Right renal cortex interstitium (tissue), 3 donors: Measurements from ENCODE around the gene TSC22D1. TPM values are rescaled to one million over a fixed set of nuclear protein-coding genes. Genes with fewer than 3 reads are reported as not detected.
"Not testable (repeated sequence)": the region's sequence is repeated elsewhere in the genome, so short reads cannot be mapped to it uniquely, and the experiment has no call there.

Experiments
- DNase-seq, 3 donors: peaks; one replicate each; pipeline ENCODE4 v3.0.0-alpha.2; 2013; ENCODE audit warnings: low read depth in 3 of 3, low spot score in 2 of 3
- polyA plus RNA-seq, 3 donors: library from polyadenylated mRNA; unstranded; fragments of 120-200 nt; gene quantifications; one replicate each; pipeline ENCODE4 v1.2.1, GENCODE V29; 2013; ENCODE audit not compliant: insufficient read length in 3 of 3

Gene TSC22D1
- polyA plus RNA-seq, 3 donors, result 239 to 257 (median 248) TPM

DNA sequence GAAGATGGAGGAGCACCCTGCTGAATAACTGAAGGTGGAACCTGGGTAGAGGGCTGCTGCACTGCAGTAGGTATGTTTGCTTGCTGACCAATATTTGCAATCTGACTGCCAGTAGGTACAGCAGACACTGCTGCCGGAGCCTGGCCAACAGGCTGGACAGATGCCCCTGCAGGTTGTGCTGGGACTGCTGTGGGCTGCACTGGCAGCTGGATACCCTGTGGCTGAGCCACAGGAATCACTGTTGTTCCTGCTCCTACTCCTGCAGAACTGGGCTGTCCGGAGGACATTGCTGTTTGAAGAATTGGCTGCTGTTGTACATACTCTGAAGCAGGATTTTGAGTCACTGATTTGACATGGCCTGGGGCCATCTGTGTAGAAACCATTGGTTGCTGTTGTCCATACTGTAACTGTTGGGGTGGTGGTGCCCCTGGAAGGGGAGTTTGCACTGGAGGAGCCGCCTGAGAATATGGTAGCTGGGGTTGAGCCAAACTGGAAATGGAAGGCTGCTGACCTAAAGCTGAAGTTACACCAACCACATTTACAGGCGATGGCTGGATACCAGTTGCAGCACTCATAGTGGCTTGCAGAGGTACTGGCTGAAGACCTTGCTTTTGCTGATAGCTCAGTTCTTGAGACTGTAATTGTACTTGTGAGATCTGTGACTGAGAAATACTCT lies 2.2 kb downstream of the TSC22D1 start:
- no peak for DNase-seq

DNA sequence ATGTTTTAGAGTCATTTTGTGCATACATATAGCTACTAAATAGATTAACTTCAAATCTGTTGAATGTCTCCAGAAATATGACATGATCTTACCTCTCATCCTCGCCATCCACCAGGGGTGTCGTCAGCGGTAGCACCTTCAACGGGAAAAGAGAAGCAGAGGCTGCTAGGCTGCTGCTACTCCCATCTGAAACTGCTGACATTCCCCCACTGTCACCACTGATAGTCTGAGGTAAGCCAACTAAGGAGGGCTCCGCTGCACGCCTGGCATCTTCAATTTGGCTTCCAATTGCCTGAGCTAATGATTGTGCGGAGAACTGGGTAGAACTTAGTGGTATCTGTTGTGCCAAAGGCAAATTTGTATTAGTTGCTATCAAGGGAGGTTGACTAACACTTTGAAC lies 3.1 kb downstream of the TSC22D1 start:
- no peak for DNase-seq

DNA sequence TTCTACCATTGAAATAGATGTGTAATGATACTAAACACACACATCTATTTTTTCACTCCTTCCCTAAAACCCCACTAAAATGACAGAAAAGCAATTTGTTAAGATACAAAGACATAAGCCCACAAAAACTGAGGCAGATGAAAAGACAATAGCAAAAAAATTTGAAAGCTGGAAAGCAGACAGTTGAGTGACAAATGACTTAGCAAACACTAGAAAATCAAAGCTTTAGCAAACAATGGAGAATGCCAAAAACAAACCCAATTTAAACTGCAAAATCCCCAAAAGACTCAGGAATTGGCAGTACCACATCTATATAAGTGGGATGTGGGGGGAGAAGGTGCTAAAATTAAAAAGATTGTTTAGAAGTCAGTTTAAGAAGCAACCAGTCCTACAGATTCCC lies 9.5 kb downstream of the TSC22D1 start:
- DNase-seq, result no peak

DNA sequence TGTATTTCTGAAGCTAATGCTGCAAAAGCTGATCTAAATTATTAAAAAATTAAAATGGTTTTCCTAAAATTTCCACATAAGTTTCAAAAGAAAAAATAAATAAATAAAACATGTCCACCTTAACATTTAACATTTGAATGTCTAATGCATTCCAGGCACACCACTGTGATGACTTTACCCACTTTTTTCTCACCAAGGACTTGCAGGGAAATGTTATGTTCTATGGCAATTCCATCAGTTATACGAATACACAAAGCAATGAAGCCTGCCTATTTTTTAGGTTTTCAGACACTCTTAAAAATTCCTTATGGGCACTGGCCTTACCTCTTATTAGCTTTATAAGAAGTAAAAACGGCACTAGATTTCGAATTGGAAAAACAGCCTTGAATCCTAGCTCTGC lies 10.2 kb downstream of the TSC22D1 start:
- DNase-seq, result no peak

GRCh38 chr13:44564936-44565335 lies 11.2 kb downstream of the TSC22D1 start:
- no peak for DNase-seq

GRCh38 chr13:44562853-44563252 lies 13.3 kb downstream of the TSC22D1 start:
- DNase-seq, result not testable (repeated sequence)

DNA sequence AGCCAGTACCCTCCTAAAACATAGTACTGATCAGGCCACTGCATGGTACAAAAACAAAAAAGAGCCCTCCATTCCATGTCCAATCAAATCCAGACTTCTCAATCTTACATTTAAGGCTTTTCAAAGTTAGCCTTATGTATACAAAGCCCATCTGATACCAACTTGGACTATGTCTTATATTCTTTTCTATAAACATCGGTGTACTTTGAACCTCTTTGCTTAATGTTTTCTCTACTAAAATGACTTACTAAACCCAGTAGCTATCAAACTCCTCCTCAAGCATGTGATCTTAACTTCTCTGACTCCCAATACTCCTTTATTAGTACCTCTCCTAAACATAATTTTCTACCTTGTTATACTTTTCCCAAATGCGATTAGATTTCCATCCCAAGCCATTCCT lies 14.8 kb downstream of the TSC22D1 start:
- no peak for DNase-seq

DNA sequence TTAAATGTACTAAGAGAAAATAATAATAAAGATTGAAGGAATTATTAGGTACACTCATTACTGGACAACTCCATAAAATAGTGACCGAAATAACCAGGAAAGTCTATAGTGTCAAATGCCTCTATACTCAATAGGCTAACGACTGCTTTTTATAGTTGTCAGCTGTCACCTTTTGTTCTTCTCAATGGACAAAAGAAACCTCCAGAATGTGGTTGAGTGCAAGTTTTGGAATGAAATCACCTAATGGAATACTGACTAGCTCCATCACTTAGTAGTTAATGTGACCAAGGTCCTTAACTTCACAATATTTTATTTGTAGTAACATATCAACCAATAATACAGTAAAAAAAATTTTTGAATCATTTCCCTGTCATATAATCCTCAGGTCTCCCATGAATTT lies 18.1 kb downstream of the TSC22D1 start:
- DNase-seq, result no peak

GRCh38 chr13:44555207-44555606 lies 20.9 kb downstream of the TSC22D1 start:
- no peak for DNase-seq

- no peak for DNase-seq
Measured at GRCh38 chr13:44549476-44549875, 26.7 kb downstream of the TSC22D1 start.

- DNase-seq, result no peak
Measured at GRCh38 chr13:44546164-44546563, 30.0 kb downstream of the TSC22D1 start.

DNA sequence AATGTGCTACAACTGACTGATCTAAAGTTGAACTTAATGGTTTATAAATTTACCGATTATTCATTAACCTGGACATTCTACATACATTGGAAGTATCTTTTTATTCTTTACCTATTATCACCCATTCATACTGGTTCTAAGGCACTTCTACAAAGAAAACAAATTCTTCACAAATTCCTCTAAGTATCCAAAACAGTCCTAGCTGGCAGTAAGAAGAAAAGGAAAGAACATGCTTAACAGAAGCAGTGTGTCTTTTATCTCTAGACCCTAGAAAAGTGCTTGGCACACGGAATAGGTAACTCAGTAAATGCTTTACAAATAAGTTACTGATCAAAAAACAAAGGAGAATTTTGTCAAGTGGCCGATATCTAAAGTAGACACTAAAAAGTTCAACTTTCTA lies 32.8 kb downstream of the TSC22D1 start:
- peak in 1 of 3 donors; percentile 10 for DNase-seq

GRCh38 chr13:44542361-44542760 lies 33.8 kb downstream of the TSC22D1 start:
- DNase-seq, result no peak

GRCh38 chr13:44541601-44542000 lies 34.5 kb downstream of the TSC22D1 start:
- DNase-seq, result no peak

GRCh38 chr13:44540761-44541434 lies 35.2 kb downstream of the TSC22D1 start:
- no peak for DNase-seq

GRCh38 chr13:44537248-44537647 lies 38.9 kb downstream of the TSC22D1 start:
- DNase-seq, result no peak

- DNase-seq, result no peak
Measured at GRCh38 chr13:44523146-44524015, 52.7 kb downstream of the TSC22D1 start.

GRCh38 chr13:44519642-44520041 lies 56.5 kb downstream of the TSC22D1 start:
- no peak for DNase-seq

DNA sequence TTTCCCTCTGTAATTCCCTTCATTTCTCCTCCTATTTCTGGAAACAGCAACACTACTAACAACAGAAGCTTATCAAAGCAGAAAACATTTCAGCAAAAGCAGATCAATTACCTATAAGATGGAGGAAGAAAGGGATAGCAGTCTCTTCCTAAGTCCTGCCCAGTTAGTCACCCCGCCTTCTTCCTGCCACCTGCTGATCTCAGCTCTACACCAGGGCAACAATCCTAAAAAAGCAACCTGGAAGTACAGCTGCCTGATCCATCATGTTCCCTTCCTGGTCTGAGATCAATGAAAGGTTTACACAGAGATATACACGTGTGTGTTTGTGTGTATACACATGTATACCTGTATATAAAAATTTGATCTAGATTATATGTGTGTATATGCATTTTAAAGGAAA lies 59.4 kb downstream of the TSC22D1 start:
- DNase-seq, result no peak

GRCh38 chr13:44514278-44514677 lies 61.9 kb downstream of the TSC22D1 start:
- DNase-seq, result no peak

- DNase-seq, result not testable (repeated sequence)
Measured at GRCh38 chr13:44509853-44510252, 66.3 kb downstream of the TSC22D1 start.
